Measurements from ENCODE around the gene C21orf58.

- no peak for TF ChIP-seq CTCF (IDR thresholded peaks at IDR 0.05)
- TF ChIP-seq POLR2A (IDR thresholded peaks at IDR 0.05), result no peak
These were observed 39.3 kb upstream of the C21orf58 start for GRCh38 chr21:46362946-46363345.
